Stimulated activated CD8-positive, alpha-beta memory T cell treated with anti-CD3 and anti-CD28 coated beads, Interleukin-12 subunit alpha, Interleukin-12 subunit beta, amount 100 ng/mL, for 24 hours (primary cell): ENCODE measurements around the gene PRDM16.

Experiments used
- DNase-seq: peaks from one replicate; pipeline ENCODE4 v3.0.0-alpha.2; 2020; ENCODE audit errors: extremely low read depth

Gene PRDM16

GRCh38 chr1:3444298-3444697 lies 375.3 kb downstream of the PRDM16 start:
- DNase-seq: no peak

- DNase-seq: no peak
Observed at GRCh38 chr1:3444736-3445135, 375.7 kb downstream of the PRDM16 start.

GRCh38 chr1:3450202-3450863 lies 381.3 kb downstream of the PRDM16 start:
- DNase-seq: no peak

- no peak for DNase-seq
Observed at GRCh38 chr1:3450983-3451382, 382.0 kb downstream of the PRDM16 start.

GRCh38 chr1:3451994-3452865 lies 383.2 kb downstream of the PRDM16 start:
- DNase-seq: no peak

GRCh38 chr1:3452866-3453175 lies 383.8 kb downstream of the PRDM16 start:
- no peak for DNase-seq

- DNase-seq: peak; percentile 21
Observed at GRCh38 chr1:3453203-3453761, 384.3 kb downstream of the PRDM16 start.

GRCh38 chr1:3453891-3454810 lies 385.1 kb downstream of the PRDM16 start, which contains the start of gene ARHGEF16:
TSS of gene ARHGEF16 (plus strand) at chr1:3454665. CDS start at chr1:3463085, 8,420 bp downstream.
- DNase-seq: no peak

- no peak for DNase-seq
Observed at GRCh38 chr1:3454811-3455618, 386.0 kb downstream of the PRDM16 start.

- DNase-seq: no peak
Observed at GRCh38 chr1:3455670-3456448, 386.9 kb downstream of the PRDM16 start.

GRCh38 chr1:3456449-3456963 lies 387.5 kb downstream of the PRDM16 start:
- DNase-seq: no peak

GRCh38 chr1:3456964-3457909 lies 388.2 kb downstream of the PRDM16 start:
- DNase-seq: no peak

GRCh38 chr1:3457910-3458883 lies 389.2 kb downstream of the PRDM16 start:
- no peak for DNase-seq

- no peak for DNase-seq
Observed at GRCh38 chr1:3459051-3459908, 390.3 kb downstream of the PRDM16 start.

GRCh38 chr1:3459940-3460671 lies 391.1 kb downstream of the PRDM16 start:
- DNase-seq: no peak

- DNase-seq: no peak
Observed at GRCh38 chr1:3460672-3461131, 391.7 kb downstream of the PRDM16 start.
